OCI-M2 (cell line): ENCODE measurements around the gene CCDC85B.

Experiments used
- DNase-seq: peaks from one replicate; lab custom pipeline; 2025; ENCODE audit not compliant: unreplicated experiment; lab: John Stamatoyannopoulos, UW

CCDC85B gene

DNA sequence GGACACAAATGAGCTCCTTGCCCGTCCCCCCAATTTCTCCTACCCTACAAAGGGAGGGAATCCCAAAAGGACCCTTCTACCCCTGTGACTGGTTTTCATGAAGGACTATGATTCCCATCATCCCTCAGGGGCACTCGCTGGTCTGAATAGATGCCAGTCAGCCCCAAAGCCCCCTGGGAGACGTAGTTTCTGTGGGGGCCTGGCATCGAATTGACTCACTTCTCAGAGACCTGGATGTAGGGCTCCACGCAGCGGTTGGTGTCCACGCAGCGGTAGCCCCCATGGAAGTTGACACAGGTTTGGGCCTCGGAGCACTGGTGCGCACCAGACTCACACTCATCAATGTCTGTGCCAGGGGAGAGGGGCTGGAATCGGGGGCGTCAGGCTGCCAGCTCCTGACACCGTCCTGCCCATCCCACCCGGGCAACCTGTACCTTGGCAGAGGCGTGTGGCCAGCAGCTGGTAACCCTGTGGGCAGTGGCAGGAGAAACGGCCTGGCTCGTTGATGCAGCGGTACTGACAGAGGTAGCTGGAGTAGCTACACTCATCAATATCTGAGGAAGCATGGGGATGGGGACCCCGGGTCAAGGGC lies 22.3 kb upstream of the CCDC85B start:
- DNase-seq: no peak

- DNase-seq: no peak
Measured at GRCh38 chr11:65868907-65869306, 21.6 kb upstream of the CCDC85B start.

- no peak for DNase-seq
Measured at GRCh38 chr11:65869643-65870306, 20.7 kb upstream of the CCDC85B start.

- DNase-seq: no peak
Measured at GRCh38 chr11:65870307-65870658, 20.2 kb upstream of the CCDC85B start.

DNA sequence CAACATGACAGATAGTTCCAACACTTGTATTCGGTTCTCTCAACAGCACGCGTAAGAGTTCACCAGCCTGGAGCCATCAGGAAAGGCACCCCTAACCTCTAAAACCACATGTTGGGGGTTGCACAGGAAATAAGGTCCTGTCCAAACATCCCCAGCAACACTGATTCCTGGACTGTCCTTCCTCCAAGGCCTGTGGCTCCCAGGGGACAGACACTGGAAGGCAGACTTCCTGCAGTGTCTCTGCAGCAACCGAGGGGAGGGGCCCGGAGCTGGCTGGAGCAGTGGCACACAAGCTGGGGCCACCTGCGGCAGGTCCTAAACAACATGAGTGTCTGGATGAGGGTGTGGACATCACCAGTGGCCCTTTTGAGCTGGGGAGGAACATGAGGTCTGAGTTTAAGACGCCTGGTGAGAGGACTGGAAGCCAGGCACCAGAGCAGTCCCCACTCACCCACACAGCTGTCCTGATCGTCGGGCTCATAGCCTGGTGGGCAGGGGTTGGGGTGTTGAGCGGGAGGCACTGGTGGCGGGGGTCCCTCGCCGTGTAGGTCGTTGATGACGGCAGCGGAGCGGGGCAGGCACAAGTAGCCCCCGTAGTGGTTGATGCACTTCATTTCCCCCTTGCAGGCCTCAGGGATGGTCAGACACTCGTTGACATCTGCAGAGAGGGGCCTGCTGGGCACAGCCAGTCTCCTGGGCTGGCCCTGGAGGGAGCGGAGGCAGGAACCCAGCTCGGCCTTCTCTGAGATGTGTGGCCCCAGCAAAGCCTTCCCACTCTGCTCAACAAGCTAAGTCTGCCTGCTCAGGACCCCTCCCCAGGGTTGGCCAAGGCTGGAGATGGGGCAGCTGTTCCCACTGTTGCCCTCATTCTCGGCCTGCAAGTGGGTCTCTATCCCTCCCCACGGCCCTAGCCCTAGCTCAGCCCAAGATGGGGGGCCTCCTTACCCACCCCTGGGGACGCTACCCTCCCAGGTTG lies 19.5 kb upstream of the CCDC85B start:
- DNase-seq: no peak

- no peak for DNase-seq
Measured at GRCh38 chr11:65871811-65872548, 18.5 kb upstream of the CCDC85B start.

DNA sequence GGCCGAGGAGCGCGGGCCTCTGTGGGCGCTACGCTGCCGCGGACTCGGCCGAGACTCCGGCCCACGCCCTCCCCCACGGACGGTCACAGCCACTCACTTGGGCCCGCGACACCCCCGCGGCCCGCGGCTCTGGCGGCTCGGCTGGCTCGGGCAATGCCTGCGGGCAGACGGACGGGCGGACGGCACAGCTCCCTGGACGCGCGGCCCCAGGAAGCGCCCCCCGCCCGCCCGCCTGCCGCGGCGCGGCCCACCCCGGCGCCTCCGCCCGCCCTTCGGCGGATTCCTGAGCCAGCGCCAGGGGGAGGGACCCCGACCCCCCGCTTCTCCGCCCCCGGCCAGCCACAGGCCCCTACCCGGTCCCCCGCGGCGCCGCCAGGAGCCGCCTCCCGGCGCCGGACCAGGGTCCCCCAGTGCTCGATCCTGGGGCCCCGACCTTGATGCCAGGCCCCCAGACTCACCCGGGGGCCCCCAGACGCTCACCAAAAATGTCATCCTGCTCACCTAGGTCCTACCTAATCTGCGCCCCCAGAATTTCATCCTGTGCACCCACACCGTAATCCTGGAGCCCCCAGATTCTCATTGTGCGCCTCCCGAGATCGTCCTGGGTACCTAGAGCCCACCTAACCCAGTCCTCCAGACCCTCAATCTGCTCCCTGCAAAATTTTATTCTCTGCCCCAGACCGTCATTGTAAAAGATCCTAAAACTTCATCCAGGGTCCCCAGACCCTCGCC lies 17.7 kb upstream of the CCDC85B start, which contains the start of gene EFEMP2:
TSS of gene EFEMP2 (minus strand) at position 215 of the 732 bp plus-strand sequence. CDS start 446 bp downstream, outside the sequence.
- no peak for DNase-seq

GRCh38 chr11:65873318-65874156 lies 16.9 kb upstream of the CCDC85B start:
- DNase-seq: peak; percentile 77

DNA sequence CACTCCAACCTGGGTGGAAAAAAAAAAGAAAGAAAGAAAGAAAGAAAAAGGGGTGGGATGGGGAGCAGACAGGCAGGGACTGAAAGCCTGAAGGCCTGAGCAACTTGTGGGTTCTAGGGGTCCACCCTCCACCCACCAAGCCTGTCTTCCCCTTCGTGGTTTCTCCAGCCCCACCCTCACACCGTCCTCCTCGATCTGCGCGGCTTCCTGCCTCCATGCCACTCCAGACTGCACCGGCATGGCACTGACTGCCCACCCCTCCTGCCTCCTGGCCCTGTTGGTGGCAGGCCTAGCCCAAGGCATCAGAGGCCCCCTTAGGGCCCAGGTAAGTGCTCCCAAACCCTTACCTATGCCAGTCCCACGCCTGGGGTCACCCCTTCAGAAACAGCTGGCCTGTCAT lies 10.9 kb upstream of the CCDC85B start, which contains the start of gene CTSW:
TSS of gene CTSW (plus strand) at position 221 of the 400 bp plus-strand sequence. CDS start at position 239, 18 bp downstream.
- DNase-seq: no peak

DNA sequence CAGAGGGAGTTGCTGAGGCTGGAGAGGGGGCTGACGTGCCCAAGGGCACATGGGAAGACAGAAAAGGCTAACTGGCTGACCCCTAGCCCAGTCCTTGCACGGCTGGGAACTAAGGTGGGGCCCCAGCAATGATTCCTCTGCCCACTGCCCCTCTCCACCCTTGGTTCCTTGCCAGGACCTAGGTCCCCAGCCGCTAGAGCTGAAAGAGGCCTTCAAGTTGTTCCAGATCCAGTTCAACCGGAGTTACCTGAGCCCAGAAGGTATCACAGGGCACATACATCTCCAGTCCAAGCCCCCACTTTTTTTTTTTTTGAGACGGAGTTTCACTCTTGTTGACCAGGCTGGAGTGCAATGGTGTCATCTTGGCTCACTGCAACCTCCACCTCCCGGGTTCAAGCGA lies 10.4 kb upstream of the CCDC85B start:
- no peak for DNase-seq

DNA sequence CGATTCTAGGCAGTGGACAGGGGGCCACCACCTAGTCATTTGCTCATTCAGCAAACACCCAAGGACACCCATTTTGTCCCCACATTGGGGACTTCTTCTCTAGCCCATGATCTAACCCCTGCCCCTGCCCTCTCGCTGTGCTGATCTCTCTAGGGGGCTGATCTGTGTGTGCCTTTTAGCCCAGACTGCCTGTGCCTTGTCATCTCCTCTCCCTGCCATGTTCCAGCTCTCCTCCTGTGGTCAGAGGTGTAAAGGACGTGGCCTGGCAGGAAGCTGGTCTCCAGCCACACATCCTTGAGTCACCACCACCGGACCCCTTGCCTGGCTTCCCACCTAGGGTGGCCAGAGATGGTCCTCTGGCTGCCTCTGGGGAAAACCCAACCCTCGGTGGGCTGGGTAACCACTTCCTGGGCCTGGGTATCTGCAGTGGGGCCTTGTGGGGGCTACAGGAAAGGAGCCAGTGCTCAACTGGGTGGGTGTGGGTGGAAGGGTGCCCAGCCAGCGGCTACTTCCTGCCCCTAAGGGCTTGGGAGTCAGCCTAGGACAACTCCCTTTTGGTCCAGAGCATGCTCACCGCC lies 9.5 kb upstream of the CCDC85B start:
- no peak for DNase-seq

DNA sequence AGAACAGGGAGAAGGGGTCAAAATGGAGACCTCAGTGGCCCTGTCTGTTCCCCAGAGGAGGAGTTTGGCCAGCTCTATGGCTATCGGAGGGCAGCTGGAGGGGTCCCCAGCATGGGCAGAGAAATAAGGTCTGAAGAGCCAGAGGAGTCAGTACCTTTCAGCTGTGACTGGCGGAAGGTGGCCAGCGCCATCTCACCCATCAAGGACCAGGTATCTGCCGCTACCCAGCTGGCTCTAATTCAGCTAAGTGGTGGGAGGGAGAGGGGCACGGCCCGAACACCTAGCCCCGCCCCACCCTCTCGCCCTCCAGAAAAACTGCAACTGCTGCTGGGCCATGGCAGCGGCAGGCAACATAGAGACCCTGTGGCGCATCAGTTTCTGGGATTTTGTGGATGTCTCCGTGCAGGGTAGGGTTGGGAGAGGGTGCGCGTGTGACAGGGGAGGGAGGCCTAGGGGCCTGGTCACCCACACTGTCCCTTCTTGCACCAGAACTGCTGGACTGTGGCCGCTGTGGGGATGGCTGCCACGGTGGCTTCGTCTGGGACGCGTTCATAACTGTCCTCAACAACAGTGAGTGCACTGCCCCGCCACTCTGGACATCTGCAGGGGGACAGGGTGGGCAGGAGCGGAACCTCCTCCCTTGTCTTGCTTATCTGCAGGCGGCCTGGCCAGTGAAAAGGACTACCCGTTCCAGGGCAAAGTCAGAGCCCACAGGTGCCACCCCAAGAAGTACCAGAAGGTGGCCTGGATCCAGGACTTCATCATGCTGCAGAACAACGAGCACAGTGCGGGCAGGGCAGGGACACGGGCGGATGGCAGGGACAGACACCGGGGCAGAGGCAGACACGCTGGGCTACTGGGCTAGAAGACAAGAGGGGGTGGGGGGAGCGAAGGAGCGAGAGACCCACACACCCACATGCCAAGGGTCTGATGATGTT lies 8.1 kb upstream of the CCDC85B start:
- no peak for DNase-seq

DNA sequence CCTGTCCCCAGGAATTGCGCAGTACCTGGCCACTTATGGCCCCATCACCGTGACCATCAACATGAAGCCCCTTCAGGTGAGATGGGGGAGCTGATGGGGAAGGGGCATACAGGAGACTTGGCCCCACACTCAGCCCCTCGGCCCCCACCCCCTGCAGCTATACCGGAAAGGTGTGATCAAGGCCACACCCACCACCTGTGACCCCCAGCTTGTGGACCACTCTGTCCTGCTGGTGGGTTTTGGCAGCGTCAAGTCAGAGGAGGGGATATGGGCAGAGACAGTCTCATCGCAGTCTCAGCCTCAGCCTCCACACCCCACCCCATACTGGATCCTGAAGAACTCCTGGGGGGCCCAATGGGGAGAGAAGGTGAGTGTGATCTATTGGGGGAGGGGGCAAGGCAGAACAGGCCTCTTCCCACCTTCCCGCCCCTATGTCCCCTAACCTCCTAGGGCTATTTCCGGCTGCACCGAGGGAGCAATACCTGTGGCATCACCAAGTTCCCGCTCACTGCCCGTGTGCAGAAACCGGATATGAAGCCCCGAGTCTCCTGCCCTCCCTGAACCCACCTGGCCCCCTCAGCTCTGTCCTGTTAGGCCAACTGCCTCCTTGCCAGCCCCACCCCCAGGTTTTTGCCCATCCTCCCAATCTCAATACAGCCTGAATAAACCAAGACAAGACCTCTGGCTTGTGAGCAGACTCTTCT lies 7.3 kb upstream of the CCDC85B start:
- DNase-seq: no peak

GRCh38 chr11:65883786-65884715 lies 6.4 kb upstream of the CCDC85B start:
- no peak for DNase-seq

DNA sequence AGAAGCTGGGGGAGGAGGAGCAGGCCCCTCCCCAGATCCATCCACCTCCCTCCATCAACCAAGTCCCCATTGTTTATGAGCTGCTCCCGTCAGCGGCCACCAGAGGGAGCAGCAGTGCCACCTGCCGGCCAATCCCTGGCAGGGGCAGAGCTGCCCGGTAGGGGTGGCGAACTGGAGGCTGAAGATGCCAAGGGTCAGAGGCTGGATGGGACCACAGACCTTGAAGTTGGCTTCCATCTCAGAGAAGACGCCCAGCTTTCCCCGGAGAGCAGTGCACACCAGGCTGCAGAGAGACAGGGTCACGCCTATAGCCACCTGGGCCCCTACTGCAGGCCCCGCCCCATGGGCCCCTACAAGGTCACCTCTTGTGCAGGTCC lies 5.8 kb upstream of the CCDC85B start:
- no peak for DNase-seq

DNA sequence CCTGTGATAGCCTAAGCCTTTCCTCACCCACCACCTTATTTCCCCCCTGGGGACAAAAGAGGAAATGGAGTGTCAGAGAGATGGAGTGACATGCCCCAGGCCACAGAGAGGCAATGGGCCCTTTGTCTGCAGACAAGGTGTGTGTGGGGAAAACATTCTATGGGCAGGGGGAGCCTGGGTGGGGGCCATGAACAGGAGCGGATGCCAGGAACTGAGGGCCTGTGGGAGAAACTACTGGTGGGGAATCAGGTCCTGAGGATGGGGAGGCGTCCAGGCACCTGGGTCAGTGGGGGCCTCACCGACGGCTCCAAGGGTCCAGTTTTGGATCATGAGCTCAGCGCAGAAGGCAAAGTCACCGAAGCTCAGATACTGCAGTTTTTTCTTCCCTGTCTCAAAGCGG lies 5.2 kb upstream of the CCDC85B start:
- DNase-seq: no peak
